Measurements from ENCODE around the gene ASPA.

The ASPA gene

GRCh38 chr17:3528880-3529511 lies 53.2 kb downstream of the ASPA start:
- no peak for TF ChIP-seq CTCF (IDR thresholded peaks at IDR 0.05; ENCODE audit: insufficient read depth, missing control alignments)
- no peak for FAIRE-seq
- DNase-seq (ENCODE audit: insufficient read length, low spot score), result no peak

GRCh38 chr17:3529817-3530741 lies 54.3 kb downstream of the ASPA start:
- FAIRE-seq, result no peak
- no peak for DNase-seq (ENCODE audit: insufficient read length, low spot score)
- TF ChIP-seq CTCF (IDR thresholded peaks at IDR 0.05; ENCODE audit: insufficient read depth, missing control alignments), result no peak

- no peak for FAIRE-seq
- no peak for DNase-seq (ENCODE audit: insufficient read length, low spot score)
- TF ChIP-seq CTCF (IDR thresholded peaks at IDR 0.05; ENCODE audit: insufficient read depth, missing control alignments), result no peak
Measured at GRCh38 chr17:3531266-3532101, 55.7 kb downstream of the ASPA start.

- DNase-seq (ENCODE audit: insufficient read length, low spot score) (no peak), FAIRE-seq (no peak)
- no peak for TF ChIP-seq CTCF (IDR thresholded peaks at IDR 0.05; ENCODE audit: insufficient read depth, missing control alignments)
Measured at GRCh38 chr17:3532106-3532858, 56.5 kb downstream of the ASPA start.

GRCh38 chr17:3532859-3533142 lies 57.0 kb downstream of the ASPA start:
- no peak for TF ChIP-seq CTCF (IDR thresholded peaks at IDR 0.05; ENCODE audit: insufficient read depth, missing control alignments)
- no peak for FAIRE-seq
- no peak for DNase-seq (ENCODE audit: insufficient read length, low spot score)

- no peak for DNase-seq (ENCODE audit: insufficient read length, low spot score)
- TF ChIP-seq CTCF (IDR thresholded peaks at IDR 0.05; ENCODE audit: insufficient read depth, missing control alignments), result no peak
- no peak for FAIRE-seq
Measured at GRCh38 chr17:3533752-3534151, 58.0 kb downstream of the ASPA start.

Data from D721Med (cell line).